GM21367 (cell line): ENCODE data around the gene NIPSNAP3A.
A peak's percentile ranks its signal among the peaks of the same experiment; 100 is the strongest.
"Not testable (repeated sequence)": the region's sequence is repeated elsewhere in the genome, so short reads cannot be mapped to it uniquely, and the experiment has no call there.

Experiments used
- ATAC-seq: cut with Tn5 transposase; IDR thresholded peaks from one replicate; pipeline ENCODE4 v1.9.1; 2021; ENCODE audit not compliant: unreplicated experiment

Gene NIPSNAP3A

GRCh38 chr9:104747565-104748358, at the start of gene NIPSNAP3A:
Gene NIPSNAP3A, plus strand, starts transcription at chr9:104747683. Its CDS starts 110 bp downstream, at chr9:104747793.
- peak; percentile 85 for ATAC-seq

- ATAC-seq, result no peak
Measured at GRCh38 chr9:104700306-104700705, 47.2 kb upstream of the NIPSNAP3A start.

- not testable (repeated sequence) for ATAC-seq
Measured at GRCh38 chr9:104708737-104709136, 38.7 kb upstream of the NIPSNAP3A start.

GRCh38 chr9:104711604-104712003, 35.9 kb upstream of the NIPSNAP3A start:
- ATAC-seq, result no peak

GRCh38 chr9:104725014-104725413, 22.5 kb upstream of the NIPSNAP3A start:
- no peak for ATAC-seq

GRCh38 chr9:104738452-104738851, 9.0 kb upstream of the NIPSNAP3A start:
- ATAC-seq, result no peak

- ATAC-seq, result no peak
Measured at GRCh38 chr9:104740621-104741020, 6.9 kb upstream of the NIPSNAP3A start.

GRCh38 chr9:104743376-104743985, 4.0 kb upstream of the NIPSNAP3A start:
- peak; percentile 48 for ATAC-seq

- no peak for ATAC-seq
Measured at GRCh38 chr9:104745852-104746251, 1.6 kb upstream of the NIPSNAP3A start.

GRCh38 chr9:104746285-104746684, 1.2 kb upstream of the NIPSNAP3A start:
- ATAC-seq, result no peak

GRCh38 chr9:104746798-104747197, 685 bp upstream of the NIPSNAP3A start:
- no peak for ATAC-seq

GRCh38 chr9:104747245-104747564, 278 bp upstream of the NIPSNAP3A start:
- no peak for ATAC-seq

- ATAC-seq, result no peak
Measured at GRCh38 chr9:104748359-104749031, 1.0 kb downstream of the NIPSNAP3A start.

- ATAC-seq, result peak; percentile 21
Measured at GRCh38 chr9:104750185-104750767, 2.8 kb downstream of the NIPSNAP3A start.

- peak; percentile 52 for ATAC-seq
Measured at GRCh38 chr9:104758974-104759373, 11.5 kb downstream of the NIPSNAP3A start.

- ATAC-seq, result peak; percentile 40
Measured at GRCh38 chr9:104765138-104765537, 17.7 kb downstream of the NIPSNAP3A start.

- no peak for ATAC-seq
Measured at GRCh38 chr9:104766025-104766424, 18.5 kb downstream of the NIPSNAP3A start.

GRCh38 chr9:104767507-104767906, 20.0 kb downstream of the NIPSNAP3A start:
- no peak for ATAC-seq

GRCh38 chr9:104769029-104769428, 21.5 kb downstream of the NIPSNAP3A start:
- ATAC-seq, result not testable (repeated sequence)

GRCh38 chr9:104769655-104770054, 22.2 kb downstream of the NIPSNAP3A start:
- ATAC-seq, result peak; percentile 25

- ATAC-seq, result peak; percentile 31
Measured at GRCh38 chr9:104772714-104773510, 25.4 kb downstream of the NIPSNAP3A start.
